ENCODE measurements around the gene IGFN1.

DNA sequence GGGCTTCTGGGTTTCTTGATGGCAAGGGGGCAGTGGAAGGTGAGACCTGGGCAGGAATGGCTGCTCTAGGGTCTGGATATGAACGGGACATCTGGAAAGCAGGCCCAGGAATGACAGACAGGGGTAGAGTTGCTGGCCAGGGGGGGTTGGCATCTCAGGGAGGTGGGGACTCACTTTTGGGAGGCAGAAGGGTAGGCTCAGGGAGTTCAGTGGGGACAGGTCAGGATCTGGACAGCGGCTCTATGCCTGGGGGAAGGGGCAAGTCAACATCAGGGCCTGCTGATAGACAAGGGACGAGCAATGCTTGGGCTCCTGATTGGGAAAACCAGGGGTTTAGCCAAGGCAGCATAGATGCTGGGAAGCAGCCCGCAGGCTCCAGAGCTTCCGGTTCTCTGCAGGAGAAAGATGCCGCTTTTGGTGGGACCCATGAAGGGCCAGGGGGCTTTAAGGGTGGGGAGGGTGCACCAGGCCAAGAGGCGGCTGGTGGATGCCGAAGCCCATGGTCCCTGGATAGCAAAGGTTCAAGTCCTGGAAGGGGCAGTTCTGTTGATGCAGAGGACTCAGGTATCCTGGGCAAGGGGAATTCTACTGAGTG is 21.9 kb downstream of the IGFN1 start:
- TF ChIP-seq, protein P1, sequence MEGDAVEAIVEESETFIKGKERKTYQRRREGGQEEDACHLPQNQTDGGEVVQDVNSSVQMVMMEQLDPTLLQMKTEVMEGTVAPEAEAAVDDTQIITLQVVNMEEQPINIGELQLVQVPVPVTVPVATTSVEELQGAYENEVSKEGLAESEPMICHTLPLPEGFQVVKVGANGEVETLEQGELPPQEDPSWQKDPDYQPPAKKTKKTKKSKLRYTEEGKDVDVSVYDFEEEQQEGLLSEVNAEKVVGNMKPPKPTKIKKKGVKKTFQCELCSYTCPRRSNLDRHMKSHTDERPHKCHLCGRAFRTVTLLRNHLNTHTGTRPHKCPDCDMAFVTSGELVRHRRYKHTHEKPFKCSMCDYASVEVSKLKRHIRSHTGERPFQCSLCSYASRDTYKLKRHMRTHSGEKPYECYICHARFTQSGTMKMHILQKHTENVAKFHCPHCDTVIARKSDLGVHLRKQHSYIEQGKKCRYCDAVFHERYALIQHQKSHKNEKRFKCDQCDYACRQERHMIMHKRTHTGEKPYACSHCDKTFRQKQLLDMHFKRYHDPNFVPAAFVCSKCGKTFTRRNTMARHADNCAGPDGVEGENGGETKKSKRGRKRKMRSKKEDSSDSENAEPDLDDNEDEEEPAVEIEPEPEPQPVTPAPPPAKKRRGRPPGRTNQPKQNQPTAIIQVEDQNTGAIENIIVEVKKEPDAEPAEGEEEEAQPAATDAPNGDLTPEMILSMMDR (IDR thresholded peaks at IDR 0.05): no peak
- TF ChIP-seq ZFX (IDR thresholded peaks at IDR 0.05; ENCODE audit: borderline replicate concordance): no peak

All from 22Rv1 (cell line).